Activated CD4-positive, alpha-beta T cell treated with anti-CD3 and anti-CD28 coated beads, Interleukin-2, Interleukin-4, amounts not matched to agents 100 ng/mL and 50 ng/mL, durations not matched to agents 16 hours and 8 hours (primary cell): ENCODE results near the gene TTLL6.
"Not testable (repeated sequence)": the region's sequence is repeated elsewhere in the genome, so short reads cannot be mapped to it uniquely, and the experiment has no call there.

Experiments used
- DNase-seq: peaks from one replicate; pipeline ENCODE4 v3.0.0-alpha.2; 2020; ENCODE audit warnings: low spot score

TTLL6 gene

DNA sequence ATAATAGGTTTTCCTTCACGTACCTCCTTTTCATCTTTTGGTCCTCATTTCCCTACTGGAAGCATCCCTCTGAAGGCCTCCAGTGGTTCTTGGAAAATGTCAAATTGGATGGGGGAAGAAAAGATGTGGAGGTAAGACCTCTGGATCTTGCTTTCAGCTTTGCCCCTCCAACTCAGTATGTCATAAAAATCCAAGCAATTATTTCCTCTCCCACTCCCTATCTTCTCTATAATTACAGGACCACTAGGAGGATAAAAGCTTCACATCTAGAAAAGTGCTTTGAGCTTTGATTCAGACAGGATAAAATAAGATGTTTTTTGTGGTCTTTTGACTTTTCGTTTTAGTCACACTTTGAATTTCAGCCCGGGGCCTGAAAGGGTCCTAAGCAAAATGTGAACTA lies 1.7 kb downstream of the TTLL6 start:
- no peak for DNase-seq

DNA sequence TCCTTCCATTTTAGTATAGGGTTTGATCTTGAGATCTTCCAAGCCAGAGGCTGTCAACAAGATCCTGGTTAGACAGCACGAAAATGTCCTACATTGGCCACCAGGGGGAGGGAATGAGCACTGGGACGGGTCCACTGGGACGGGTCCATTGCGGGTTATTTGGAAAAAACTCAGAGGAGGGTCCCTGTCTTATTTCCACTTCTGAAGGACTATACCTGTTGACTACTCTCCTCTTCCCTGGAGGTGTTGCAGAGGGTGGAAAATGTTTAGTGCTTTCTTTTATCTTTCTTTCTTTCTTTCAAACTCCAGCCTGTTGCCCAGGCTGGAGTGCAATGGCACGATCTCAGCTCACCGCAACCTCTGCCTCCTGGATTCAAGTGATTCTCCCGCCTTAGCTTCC lies 2.5 kb downstream of the TTLL6 start:
- DNase-seq, result peak; percentile 63

DNA sequence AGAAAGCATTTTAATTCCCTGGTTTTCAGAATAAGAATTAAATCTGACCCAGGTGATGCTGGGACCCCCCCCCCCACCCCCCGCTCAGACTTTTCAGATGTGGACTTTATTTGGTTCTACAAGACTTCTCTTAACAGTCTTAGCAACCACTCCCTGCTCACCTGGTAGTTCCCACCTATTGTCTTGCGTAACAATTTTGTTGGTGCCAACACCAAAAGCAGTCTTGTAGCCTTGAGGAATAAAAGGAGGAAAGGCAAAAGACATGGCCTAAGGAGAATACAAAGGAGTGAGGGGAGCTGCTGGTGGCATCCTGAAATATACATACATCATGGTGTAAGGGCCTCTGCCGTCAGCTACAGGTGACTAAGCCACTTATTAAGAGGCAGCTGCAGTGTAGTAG lies 5.0 kb downstream of the TTLL6 start:
- DNase-seq, result no peak

DNA sequence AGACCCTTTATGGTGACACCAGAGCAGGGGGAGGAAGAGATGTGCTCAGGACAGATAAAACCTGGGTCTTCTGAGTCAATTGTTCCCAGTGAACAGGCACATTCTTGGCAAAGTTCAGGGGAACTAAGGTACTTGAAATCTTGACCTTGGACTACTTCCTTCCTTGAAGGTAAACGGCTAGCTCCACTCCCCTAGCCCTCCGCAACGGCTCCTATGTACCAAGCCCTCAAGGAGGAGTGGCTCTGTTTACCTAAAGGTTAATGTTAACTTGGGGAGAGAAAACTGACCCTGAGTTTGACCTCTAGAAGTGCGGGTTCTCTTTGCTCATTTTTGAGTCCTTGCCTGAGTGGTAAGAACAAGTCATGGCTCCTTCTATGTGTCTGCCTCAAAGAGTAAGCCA lies 7.8 kb downstream of the TTLL6 start:
- no peak for DNase-seq

DNA sequence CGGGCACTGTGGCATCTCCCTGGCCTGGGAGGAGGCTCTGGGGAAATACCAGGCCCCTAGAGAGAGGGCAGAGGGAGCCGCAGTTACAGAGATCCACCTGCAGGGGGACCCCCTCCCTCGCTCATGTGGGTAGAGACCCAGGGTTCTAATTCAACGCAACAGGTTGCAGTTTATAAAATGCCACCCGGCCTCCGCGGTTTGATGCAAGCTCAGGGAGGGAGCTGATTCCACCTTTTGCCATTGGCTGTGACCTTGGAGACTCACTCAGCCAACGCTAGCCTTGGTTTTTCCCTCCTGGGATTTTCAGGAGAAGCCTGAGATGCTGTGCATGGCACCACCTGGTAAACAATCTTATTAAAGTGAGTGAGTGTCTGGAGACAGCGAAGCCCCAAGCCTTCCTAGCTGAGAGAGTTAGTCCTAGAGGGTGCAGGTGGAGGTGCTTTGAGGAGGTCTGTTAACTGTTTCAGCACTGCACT lies 12.1 kb downstream of the TTLL6 start:
- DNase-seq, result peak; percentile 75

DNA sequence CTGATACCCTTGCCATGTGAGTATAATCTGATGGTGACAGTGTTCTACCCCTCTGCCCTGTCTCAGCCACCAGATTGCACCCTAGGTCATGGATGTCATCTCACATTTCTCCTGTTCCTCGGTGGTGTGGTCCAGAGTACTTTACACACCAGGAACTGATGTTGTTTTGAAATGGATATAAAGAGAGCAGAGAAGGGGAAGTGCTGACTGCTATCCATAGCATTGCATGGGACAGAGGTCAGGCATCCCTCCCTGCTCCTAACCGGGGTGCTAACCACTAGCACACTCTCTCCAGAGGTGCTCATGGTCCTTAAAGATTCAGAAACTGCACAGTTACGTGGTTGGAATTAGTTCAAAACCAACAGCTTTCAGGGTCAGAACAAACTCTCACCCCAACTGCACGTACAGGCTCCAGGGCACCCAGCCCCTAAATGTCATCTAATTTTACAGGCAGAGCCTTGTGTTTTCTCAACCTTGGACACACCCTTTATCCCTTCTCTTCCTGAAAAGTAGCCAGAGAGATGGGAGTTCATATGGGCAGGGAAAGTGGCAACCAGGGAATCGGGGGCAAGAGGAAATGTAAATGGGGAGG lies 16.3 kb downstream of the TTLL6 start:
- no peak for DNase-seq

DNA sequence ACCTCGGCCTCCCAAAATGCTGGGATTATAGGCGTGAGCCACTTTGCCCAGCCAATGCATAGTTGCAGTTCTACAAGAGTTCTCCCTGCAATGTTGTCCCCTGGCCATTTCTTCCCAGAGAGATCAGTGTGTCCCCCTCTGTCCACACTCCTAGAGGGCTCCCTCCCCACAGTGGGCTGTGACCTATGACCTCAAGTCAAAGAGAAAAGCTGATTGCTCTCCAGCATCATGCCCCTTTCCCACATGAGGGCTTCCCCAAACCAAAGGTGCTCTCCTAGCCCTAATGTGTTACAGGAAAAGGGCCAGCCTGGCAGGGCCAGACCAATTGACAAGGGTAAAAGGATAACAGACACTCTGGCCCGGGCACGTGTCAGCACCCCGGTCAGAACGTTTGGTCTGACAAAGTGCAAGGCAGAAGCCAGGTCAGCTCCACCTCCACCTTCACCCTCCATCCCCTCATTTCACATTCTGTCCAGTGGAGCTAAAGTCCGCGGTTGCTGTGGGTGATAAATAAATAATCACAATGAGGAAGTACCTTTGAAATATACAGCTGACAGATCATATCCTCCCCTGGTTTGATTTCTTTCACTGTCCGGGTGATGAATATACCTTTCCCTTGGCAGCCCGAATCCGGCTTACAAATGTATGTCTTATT lies 17.8 kb downstream of the TTLL6 start:
- DNase-seq, result no peak

DNA sequence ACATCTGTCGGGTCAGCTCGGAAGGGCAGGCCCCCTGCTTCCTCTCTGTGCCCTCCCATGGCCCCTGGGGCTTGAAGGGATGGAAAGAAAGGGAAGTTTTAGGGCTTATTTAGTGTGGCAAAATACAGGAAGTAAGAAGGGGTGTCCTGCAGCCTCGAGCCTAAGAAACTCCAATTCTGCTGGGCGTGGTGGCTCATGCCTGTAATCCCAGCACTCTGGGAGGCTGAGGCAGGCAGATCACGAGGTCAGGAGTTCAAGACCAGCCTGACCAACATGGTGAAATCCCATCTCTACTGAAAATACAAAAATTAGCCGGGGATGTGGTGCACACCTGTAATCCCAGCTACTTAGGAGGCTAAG lies 20.9 kb downstream of the TTLL6 start:
- DNase-seq, result not testable (repeated sequence)

DNA sequence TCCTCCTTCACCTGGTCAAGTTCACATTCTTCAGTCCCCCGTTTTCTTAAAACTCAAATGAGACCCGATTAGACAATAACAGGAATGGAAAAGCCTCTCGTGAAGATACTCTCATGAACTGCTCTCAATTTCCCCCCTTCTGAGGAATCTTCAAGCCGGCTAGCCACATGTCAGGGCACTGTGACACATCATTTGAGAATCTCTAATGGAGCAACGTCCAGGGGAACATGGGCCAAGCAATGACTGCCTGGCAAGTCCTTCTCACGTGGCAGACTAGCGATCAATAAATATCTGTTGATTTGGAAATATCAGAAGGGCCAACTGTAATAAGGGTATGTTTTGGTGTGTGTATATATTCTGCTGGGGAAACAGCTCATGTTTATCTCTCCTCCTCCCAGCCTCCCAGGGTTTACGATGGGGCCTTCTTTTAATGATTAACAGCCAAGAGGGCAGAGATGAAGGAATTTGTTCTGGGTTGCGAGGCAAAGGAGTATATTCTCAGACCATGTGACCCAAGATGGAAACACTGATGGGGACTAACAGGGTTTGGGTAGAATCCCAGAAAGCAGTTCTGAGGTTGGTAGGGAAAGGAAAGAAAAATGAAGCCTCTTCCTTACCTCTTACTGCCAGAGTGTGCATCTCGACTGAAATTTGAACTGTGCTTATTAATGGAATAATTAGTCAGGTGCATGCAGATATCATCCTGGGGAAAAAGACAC lies 21.4 kb downstream of the TTLL6 start:
- DNase-seq, result no peak

DNA sequence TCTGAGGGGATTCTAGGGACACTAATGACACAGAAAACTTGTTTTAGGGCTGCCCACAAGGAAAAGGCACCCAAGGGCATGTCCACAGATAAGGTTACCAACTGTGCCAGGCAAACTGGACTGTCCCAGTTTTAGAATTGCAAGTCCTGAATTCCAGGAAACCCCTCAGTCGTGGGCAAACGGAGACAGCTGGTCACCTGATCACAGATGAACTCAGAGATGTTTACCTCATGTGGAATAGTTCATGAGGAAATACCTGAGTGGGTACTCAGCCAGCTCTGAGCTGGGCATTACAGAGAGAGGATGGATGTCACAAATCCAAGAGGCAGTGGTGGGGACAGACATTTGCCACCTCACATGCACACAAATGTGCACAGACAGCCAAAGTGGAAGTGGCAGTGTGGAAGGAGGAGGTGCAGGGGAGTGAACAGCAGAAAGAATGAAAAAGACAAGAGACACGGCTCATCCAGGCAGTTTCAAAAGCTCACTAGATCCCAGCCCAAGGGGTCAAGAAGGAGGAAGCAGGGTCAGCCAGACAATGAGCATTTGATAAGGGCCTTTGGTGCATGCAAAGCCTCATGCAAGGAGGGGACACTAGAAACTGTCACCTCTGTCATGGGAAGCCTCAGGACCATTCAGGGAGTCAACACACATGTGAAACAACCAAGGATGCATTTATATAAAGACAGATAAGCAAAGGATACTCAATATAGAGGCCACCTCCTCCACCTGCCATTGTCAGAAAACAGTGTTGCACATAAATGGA lies 24.8 kb downstream of the TTLL6 start:
- no peak for DNase-seq

DNA sequence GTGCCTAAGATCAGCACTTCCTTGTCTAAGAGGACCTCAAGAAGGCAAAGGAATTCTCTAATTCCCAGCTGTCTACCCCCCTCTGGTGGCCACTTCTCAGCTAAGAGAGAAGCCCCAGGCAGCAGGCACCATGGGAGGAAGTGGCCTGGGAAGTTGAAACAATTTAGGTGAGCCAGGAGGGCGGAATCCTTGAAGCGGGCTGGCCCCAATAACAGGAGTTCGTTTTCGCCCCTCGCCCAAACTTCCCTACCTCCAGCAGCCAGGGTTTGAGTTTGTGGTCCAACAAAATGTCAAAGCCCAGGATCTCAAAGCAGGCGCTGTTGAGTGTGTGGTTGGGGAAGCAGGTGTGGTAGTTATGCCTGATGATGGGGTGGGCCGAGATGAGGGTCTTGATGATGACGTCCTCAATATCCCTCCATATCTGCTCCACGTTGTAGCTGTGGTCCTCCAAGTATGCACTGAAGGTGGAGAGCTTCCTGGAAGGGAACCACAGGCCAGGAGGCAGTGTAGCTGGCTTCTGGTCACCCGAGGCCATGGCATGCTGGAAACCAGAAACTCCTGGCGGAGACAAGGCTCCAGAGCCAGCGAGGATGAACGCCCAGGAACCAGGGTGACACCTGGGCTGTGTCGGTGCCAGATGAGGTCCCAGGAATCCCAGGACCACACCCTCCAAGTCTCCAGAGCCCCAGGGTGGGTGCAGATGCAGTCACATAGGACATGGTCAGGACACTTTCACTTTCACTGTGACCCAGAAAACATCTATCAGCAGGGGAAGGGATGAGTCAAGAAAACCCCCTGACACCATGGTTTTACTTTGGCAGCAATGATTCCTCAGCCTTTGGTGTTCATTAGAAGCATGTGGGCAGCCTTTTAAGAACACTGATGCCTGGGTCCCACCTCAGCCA lies 25.6 kb downstream of the TTLL6 start:
- peak; percentile 54 for DNase-seq

DNA sequence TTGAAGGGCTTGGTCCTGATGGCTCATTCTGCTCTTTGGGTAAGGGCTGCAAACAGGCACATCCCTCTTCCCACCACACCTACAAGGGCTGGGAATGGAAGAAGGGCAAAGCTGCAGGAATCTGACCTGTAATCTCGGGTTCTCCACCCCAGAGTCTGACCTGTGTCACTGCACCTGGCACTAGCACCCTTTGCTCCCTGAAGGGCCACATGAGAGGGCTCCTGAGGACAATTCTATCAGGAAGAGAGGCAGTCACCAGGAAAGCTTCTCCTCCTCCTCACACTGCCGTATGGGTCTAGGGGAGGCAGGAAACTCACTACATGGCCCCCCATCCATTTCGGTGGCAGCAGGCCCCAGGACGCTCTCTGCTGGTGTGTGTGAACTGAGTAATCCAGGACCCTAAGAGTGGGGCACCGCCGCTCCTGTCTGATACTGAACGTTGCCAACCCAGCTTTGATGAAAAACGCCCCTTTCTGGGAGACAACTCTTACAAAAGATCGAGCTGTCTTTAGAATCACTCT lies 26.4 kb downstream of the TTLL6 start:
- DNase-seq, result no peak

DNA sequence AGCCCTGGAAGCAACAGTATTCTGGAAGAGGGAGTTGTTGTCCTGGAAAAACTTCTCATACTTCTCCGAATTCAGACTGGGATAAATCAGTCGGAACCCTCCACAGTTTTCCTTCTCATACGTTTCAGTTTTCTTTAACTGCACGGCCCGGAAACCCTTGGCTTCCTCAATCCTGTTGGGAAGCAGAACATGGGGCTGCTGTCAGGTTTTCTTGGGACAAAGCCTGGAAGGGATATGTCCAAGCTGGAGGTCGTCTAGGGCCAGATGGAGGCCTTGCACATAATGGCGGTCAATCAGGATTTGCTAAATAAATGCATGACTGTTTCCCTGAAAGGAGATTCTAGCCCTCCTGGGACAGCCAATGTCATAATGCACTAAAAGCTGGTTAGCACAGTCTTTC lies 29.2 kb downstream of the TTLL6 start:
- no peak for DNase-seq

DNA sequence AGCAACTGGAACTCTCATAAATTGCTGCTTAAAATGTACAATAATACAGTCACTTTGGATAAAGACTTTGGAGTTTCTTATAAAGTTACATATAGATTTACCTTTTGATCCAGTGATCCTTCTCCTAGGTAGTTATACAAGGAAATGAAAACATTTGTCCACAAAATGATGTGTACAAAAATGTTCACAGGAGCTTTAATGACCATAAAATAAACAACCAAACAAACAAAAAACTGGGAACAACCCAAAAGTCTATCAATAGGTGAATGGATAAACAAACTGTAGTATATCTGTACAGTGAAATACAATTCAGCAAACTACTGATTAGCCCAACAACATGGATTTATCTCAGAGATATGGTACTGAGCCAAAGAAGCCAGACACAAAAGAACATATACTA lies 37.6 kb downstream of the TTLL6 start:
- DNase-seq, result no peak

DNA sequence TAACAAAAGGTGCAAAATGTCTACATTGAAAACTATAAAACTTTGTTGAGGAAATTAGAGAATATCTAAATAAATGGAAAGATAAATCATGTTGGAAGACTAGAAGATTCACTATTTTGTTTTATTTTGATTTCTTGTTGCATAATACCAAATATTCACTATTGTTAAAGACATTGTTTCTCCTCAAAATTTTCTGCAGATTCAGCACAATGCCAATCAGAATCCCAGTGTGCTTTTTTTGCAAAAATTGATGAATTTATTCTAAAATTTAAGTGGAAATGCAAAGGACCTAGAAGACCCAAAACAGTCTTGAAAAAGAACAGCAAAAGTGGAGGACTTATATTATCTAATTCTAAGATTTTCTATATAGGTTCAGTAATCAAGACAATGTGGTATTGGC lies 40.4 kb downstream of the TTLL6 start:
- DNase-seq, result no peak

DNA sequence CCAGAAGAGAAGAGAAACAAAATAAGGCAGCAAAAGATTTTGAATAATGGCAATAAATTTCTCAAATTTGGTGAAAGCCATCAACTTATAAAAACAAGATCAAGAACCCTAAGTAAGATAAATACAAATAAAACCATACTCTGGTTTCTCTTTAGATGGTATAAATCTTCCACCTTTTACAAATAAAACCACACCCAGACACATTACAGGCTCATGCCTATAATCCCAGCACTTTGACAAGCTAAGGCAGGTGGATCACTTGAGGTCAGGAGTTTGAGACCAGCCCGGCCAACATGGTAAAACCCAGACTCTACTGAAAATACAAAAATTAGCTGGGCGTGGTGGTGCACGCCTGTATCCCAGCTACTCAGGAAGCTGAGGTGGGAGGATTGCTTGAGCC lies 43.8 kb downstream of the TTLL6 start:
- DNase-seq, result no peak

DNA sequence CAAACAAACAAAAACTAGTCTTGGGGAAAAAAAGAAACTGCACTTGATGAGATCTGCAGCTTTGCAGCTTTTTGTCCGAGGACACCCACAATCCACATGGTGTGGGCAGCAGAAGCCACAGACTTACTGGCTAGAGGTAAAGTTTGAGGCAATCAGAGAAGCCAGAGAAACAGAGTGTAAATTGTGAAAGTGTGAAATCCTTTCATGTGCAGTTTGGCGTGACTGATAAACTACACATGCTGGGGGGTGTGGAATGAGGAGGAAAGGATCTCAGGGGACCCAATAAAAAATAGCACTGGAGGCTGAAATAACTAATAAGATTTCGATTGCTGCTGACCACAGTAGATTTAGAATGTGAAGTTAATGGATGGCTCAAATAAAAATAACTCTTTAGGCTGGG lies 46.1 kb downstream of the TTLL6 start:
- no peak for DNase-seq

DNA sequence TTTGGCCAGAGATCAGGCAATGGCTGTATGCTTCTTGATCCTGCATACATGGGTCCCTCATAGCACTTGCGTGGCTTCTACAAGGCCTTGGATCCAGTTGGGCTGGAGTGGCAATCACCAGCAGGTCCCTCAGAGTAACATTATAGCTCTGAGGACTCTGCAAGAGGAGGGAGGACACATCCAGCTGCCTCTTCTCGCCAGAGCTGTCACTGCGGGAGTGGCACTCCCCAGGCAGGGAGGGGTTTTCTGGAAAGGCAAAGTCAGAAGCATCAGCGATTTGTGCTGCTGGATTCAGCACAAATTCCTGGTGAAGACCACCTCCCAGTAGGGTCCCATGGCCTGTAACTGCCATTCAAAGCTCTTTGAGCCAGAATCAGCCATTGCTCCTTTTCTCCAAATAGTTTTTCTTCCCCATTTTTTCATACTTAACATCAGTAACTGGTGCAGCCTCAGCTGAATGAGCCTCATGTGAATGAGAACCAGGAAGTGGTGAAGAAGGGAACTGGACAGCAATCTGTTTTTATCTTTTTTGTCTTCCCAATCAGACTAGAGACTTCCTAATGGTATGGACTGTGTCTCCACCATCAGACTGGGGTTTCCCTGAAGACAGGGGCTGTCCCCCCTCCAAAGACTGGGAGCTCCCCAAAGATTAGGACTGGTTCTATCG lies 47.9 kb downstream of the TTLL6 start:
- DNase-seq, result no peak

DNA sequence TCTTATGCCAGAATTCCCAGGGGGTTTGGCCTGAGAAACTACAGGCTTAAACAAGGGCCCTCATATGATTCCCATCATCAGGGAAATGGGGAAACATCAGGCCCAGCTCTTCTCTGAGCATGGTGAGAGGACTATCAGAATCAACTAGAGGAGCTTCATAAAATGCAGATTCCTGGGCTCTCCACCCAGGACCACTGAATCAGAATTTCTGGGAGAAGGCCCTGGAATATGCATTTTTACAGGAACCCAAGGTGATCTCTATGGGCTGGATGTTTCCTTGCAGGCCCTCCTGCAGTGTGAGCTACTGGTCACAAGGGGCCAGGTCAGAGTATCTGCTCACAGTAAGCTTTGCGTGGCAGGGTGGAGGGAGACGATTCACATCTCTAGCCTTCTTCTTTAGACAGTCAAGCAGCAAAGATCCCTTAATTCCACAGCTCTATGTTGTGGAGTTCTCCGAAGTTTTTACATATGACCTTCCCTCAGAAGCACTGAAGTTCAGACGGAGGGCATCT lies 49.7 kb downstream of the TTLL6 start:
- DNase-seq, result no peak

DNA sequence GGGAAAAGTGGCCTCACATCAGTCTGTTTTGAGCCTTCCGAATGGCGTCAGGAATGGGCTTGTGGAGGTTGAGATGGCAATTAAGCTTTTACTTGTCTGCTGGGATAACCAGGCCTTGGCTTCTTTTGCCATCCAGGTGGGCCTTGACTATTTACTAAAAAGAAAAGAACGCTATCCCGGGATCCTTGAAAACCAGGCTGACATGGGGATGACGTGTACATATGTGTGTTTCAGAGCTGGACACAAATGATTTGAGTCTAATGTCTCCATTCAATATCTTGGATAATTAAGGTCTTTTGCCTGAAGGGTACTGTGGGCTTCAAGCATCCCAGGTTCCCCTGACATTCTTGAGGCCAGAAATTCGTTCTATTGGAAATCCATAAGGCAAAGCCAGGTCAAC lies 55.9 kb downstream of the TTLL6 start:
- no peak for DNase-seq

DNA sequence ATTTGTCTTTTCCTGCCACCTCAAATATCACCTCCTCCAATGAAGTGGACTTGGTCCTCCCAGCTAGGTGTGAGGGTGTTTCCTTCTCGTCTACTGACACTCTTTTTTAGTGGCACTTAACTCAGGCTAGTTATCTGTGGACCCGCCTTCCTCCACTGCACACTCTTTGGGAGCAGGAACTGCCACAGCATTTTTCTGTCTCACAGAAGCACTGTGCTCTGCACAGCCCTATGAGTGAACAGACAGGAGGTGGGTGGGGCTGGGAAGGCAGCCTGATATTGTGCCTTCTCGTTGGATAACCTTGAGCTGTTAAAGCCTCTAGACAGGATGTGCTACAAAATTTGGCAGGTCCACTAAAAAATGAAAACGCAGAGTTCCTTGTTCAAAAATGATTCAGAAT lies 56.6 kb downstream of the TTLL6 start:
- DNase-seq, result no peak
